SK-N-SH (cell line): ENCODE results near the gene FRAS1. TPM values are rescaled to one million over a fixed set of nuclear protein-coding genes. Genes with fewer than 3 reads are reported as not detected.

Experiments
- CTCF ChIA-PET: fragments of 300-600, 350-600 bp; formaldehyde crosslinking; extraction: SDS; loops from one replicate; lab custom pipeline; 2021; lab: Yijun Ruan, JAX
- POLR2A ChIA-PET: fragments of 350-600 bp; sonication (Branson Sonifier 250); formaldehyde crosslinking; extraction: SDS; loops from one replicate; lab custom pipeline; 2020; ENCODE audit warnings: antibody characterized with exemption, inconsistent platforms; lab: Yijun Ruan, JAX
- DNase-seq: peaks from one replicate; pipeline ENCODE4 v3.0.0; 2012
- H2AFZ ChIP-seq: fragments of 200-600 bp; sonication (generic); 2 replicates; pipeline ENCODE4 v1.8.1; 2016; ENCODE audit warnings: antibody characterized with exemption, mild to moderate bottlenecking, low read depth
- H3F3A ChIP-seq: fragments of 200-600 bp; sonication (generic); replicated peaks from 2 replicates; pipeline ENCODE3; 2016; ENCODE audit warnings: antibody characterized with exemption, mild to moderate bottlenecking; ENCODE audit not compliant: insufficient read depth
- H3K27ac ChIP-seq, 2 experiments: fragments of 200-500 bp in 1 of 2; fragments of 200-600 bp in 1 of 2; sonication (Bioruptor generic) in 1 of 2; sonication (generic), shearing (Covaris generic) in 1 of 2; 2 replicates each; pipeline versions ENCODE4 v1.5.1 to v1.6.1; 2014 to 2016; ENCODE audit warnings: low read depth in 2 of 2, inconsistent platforms in 1 of 2, low read length in 1 of 2, mild to moderate bottlenecking in 1 of 2, mixed read lengths in 1 of 2
- H3K27me3 ChIP-seq: fragments of 200-600 bp; sonication (generic), shearing (Covaris generic); 2 replicates; pipeline ENCODE4 v1.6.1; 2016; ENCODE audit warnings: mixed run types; ENCODE audit not compliant: insufficient read depth
- H3K36me3 ChIP-seq, 2 experiments: fragments of 200-500 bp in 1 of 2; fragments of 200-600 bp in 1 of 2; sonication (Bioruptor generic) in 1 of 2; sonication (generic) in 1 of 2; replicated peaks in 1 of 2; 2 replicates each; pipeline versions ENCODE3 to v1.5.1; 2014 to 2016; ENCODE audit warnings: low read length in 1 of 2, mild to moderate bottlenecking in 1 of 2; ENCODE audit not compliant: insufficient read depth in 2 of 2, control insufficient read depth in 1 of 2
- H3K4me1 ChIP-seq, 2 experiments: fragments of 200-500 bp in 1 of 2; fragments of 200-600 bp in 1 of 2; sonication (Bioruptor generic) in 1 of 2; sonication (generic), shearing (Covaris generic) in 1 of 2; 2 replicates each; pipeline versions ENCODE4 v1.5.1 to v1.6.1; 2014 to 2016; ENCODE audit warnings: low read depth in 1 of 2, low read length in 1 of 2, mixed run types in 1 of 2; ENCODE audit not compliant: insufficient read depth in 2 of 2, control insufficient read depth in 1 of 2
- H3K4me2 ChIP-seq: fragments of 200-600 bp; sonication (generic), shearing (Covaris generic); 2 replicates; pipeline ENCODE4 v1.6.1; 2017; ENCODE audit warnings: mixed run types
- H3K4me3 ChIP-seq, 2 experiments: fragments of 200-500 bp in 1 of 2; fragments of 200-600 bp in 1 of 2; sonication (Bioruptor generic) in 1 of 2; sonication (generic), shearing (Covaris generic) in 1 of 2; 2 replicates each; pipeline versions ENCODE4 v1.5.1 to v1.8.1; 2014 to 2016; ENCODE audit warnings: low read depth in 2 of 2, inconsistent platforms in 1 of 2, low read length in 1 of 2, mild to moderate bottlenecking in 1 of 2, mixed read lengths in 1 of 2, moderate library complexity in 1 of 2
- H3K79me2 ChIP-seq: fragments of 200-600 bp; sonication (generic); 2 replicates; pipeline ENCODE4 v1.8.1; 2017; ENCODE audit warnings: mild to moderate bottlenecking; ENCODE audit not compliant: insufficient read depth
- H3K9ac ChIP-seq: fragments of 200-600 bp; sonication (generic); 2 replicates; pipeline ENCODE4 v1.6.1; 2017; ENCODE audit warnings: mixed run types
- H3K9me2 ChIP-seq: fragments of 200-600 bp; sonication (generic); 2 replicates; pipeline ENCODE4 v1.6.1; 2017; ENCODE audit warnings: mixed run types
- H3K9me3 ChIP-seq: fragments of 200-600 bp; sonication (generic); 2 replicates; pipeline ENCODE4 v1.6.1; 2017; ENCODE audit warnings: mixed run types, mild to moderate bottlenecking, moderate library complexity
- H4K20me1 ChIP-seq: fragments of 200-600 bp; sonication (generic); 2 replicates; pipeline ENCODE4 v1.6.1; 2017; ENCODE audit warnings: mild to moderate bottlenecking, mixed run types; ENCODE audit not compliant: insufficient read depth
- CHD2 ChIP-seq: fragments of 150-350 bp; IDR thresholded peaks from 2 replicates; pipeline ENCODE4 v1.6.1; 2018; ENCODE audit warnings: low read length; ENCODE audit not compliant: partially characterized antibody
- EP300 ChIP-seq, 2 experiments: IDR thresholded peaks; 2 replicates each; pipeline versions ENCODE4 v1.4.0 to v1.6.1; 2012; ENCODE audit warnings: borderline replicate concordance in 1 of 2, low read depth in 1 of 2, low read length in 1 of 2
- EZH2phosphoT487 ChIP-seq: fragments of 200-600 bp; sonication (generic); IDR thresholded peaks from 2 replicates; pipeline ENCODE4 v1.6.1; 2017; ENCODE audit warnings: low read depth, mixed run types, mild to moderate bottlenecking, antibody characterized with exemption, moderate library complexity, borderline replicate concordance
- GABPA ChIP-seq: IDR thresholded peaks from 2 replicates; pipeline ENCODE4 v1.4.0; 2012; ENCODE audit warnings: low read depth, mild to moderate bottlenecking
- JUND ChIP-seq: IDR thresholded peaks from 2 replicates; pipeline ENCODE4 v1.4.0; 2012
- MEF2A ChIP-seq: IDR thresholded peaks from 2 replicates; pipeline ENCODE4 v1.4.0; 2012; ENCODE audit warnings: low read depth, borderline replicate concordance
- MXI1 ChIP-seq: IDR thresholded peaks from 2 replicates; pipeline ENCODE4 v1.6.1; 2012; ENCODE audit warnings: mild to moderate bottlenecking, low read depth, low read length, improper control_type of control experiment
- RAD21 ChIP-seq: IDR thresholded peaks from 2 replicates; pipeline ENCODE4 v1.6.1; 2012; ENCODE audit warnings: mild to moderate bottlenecking, low read length
- RFX5 ChIP-seq: IDR thresholded peaks from 2 replicates; pipeline ENCODE4 v1.6.1; 2012; ENCODE audit warnings: mild to moderate bottlenecking, improper control_type of control experiment, low read length
- SIN3A ChIP-seq: IDR thresholded peaks from 2 replicates; pipeline ENCODE4 v1.6.1; 2012; ENCODE audit warnings: low read depth, mild to moderate bottlenecking, low read length, moderate library complexity, borderline replicate concordance
- TAF1 ChIP-seq: IDR thresholded peaks from 2 replicates; pipeline ENCODE4 v1.6.1; 2012; ENCODE audit warnings: low read depth, mild to moderate bottlenecking, low read length, moderate library complexity, borderline replicate concordance
- USF1 ChIP-seq: IDR thresholded peaks from 2 replicates; pipeline ENCODE4 v1.4.0; 2012; ENCODE audit warnings: low read depth, borderline replicate concordance
- USF2 ChIP-seq: fragments of 150-350 bp; IDR thresholded peaks from 2 replicates; pipeline ENCODE4 v1.6.1; 2017; ENCODE audit warnings: antibody characterized with exemption, low read length, low read depth, borderline replicate concordance
- ZBTB33 ChIP-seq: IDR thresholded peaks from 2 replicates; pipeline ENCODE4 v1.4.0; 2012; ENCODE audit warnings: low read depth, borderline replicate concordance
- WGBS: methylation state at CpG from one replicate; pipeline ENCODE4 v1.1.6; 2017; ENCODE audit warnings: low lambda C conversion rate; 5-methylcytosine and 5-hydroxymethylcytosine counted together
- polyA plus RNA-seq, 3 experiments: library from polyadenylated mRNA; depleted of rRNA; stranded (reverse); fragments of >200 nt; gene quantifications; 2 replicates each; pipeline ENCODE4 v1.2.3, GENCODE V29; 2012
- TF ChIP-seq, protein P1 (sequence below): IDR thresholded peaks from 2 replicates; pipeline ENCODE4 v1.4.0; 2012; ENCODE audit warnings: low read depth
- TF ChIP-seq, protein P2 (sequence below): IDR thresholded peaks from 2 replicates; pipeline ENCODE4 v1.6.1; 2012; ENCODE audit warnings: mild to moderate bottlenecking, low read depth, low read length, moderate library complexity

The FRAS1 gene
- polyA plus RNA-seq, 1 of the 3 experiments (the other 2 are of a cell fraction) = 8.3 TPM

- TF ChIP-seq MEF2A = no peak
- TF ChIP-seq GABPA = no peak
- no peak for TF ChIP-seq TAF1
Measured at GRCh38 chr4:78459327-78459726, 402.2 kb downstream of the FRAS1 start (continued).

GRCh38 chr4:78460368-78460767 lies 403.2 kb downstream of the FRAS1 start:
- WGBS = 94% methylated on average over 3 of the region's 3 CpGs

More at GRCh38 chr4:78460368-78460767, 403.2 kb downstream of the FRAS1 start:
- H3K4me2 ChIP-seq = no peak overlapping the region
- no peaks in the 10 kb centered on the region for H3F3A ChIP-seq
- DNase-seq = no peak
- POLR2A ChIA-PET = no interaction called here
- H4K20me1 ChIP-seq = no peaks in the 10 kb centered on the region
- no peaks in the 10 kb centered on the region for H3K9me3 ChIP-seq
- CTCF ChIA-PET = no interaction called here
- H2AFZ ChIP-seq = no peak overlapping the region
- no peak overlapping the region for H3K9ac ChIP-seq
- H3K4me1 ChIP-seq = no peaks in the 10 kb centered on the region
- TF ChIP-seq USF2 = no peak
- TF ChIP-seq USF1 = no peak
- TF ChIP-seq EP300 (IDR thresholded peaks at IDR 0.05; ENCODE audit: borderline replicate concordance in 1 of 2, low read depth in 1 of 2, low read length in 1 of 2) = no peak
- no peak for TF ChIP-seq GABPA
- TF ChIP-seq, protein P1, sequence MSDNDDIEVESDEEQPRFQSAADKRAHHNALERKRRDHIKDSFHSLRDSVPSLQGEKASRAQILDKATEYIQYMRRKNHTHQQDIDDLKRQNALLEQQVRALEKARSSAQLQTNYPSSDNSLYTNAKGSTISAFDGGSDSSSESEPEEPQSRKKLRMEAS = no peak
- no peak for TF ChIP-seq EZH2phosphoT487
- TF ChIP-seq RFX5 = no peak
- TF ChIP-seq SIN3A = no peak
- TF ChIP-seq, protein P2, sequence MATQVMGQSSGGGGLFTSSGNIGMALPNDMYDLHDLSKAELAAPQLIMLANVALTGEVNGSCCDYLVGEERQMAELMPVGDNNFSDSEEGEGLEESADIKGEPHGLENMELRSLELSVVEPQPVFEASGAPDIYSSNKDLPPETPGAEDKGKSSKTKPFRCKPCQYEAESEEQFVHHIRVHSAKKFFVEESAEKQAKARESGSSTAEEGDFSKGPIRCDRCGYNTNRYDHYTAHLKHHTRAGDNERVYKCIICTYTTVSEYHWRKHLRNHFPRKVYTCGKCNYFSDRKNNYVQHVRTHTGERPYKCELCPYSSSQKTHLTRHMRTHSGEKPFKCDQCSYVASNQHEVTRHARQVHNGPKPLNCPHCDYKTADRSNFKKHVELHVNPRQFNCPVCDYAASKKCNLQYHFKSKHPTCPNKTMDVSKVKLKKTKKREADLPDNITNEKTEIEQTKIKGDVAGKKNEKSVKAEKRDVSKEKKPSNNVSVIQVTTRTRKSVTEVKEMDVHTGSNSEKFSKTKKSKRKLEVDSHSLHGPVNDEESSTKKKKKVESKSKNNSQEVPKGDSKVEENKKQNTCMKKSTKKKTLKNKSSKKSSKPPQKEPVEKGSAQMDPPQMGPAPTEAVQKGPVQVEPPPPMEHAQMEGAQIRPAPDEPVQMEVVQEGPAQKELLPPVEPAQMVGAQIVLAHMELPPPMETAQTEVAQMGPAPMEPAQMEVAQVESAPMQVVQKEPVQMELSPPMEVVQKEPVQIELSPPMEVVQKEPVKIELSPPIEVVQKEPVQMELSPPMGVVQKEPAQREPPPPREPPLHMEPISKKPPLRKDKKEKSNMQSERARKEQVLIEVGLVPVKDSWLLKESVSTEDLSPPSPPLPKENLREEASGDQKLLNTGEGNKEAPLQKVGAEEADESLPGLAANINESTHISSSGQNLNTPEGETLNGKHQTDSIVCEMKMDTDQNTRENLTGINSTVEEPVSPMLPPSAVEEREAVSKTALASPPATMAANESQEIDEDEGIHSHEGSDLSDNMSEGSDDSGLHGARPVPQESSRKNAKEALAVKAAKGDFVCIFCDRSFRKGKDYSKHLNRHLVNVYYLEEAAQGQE = no peak
- no peak for TF ChIP-seq RAD21
- TF ChIP-seq ZBTB33 = no peak
- no peak for TF ChIP-seq JUND
- TF ChIP-seq CHD2 = no peak
- no peak for TF ChIP-seq MXI1
- H3K27ac ChIP-seq = no peak overlapping the region
- H3K4me3 ChIP-seq = no peak overlapping the region
- no peaks in the 10 kb centered on the region for H3K79me2 ChIP-seq
- no peaks in the 10 kb centered on the region for H3K27me3 ChIP-seq
- peaks cover 23 to 52% of the 10 kb centered on the region in 2 experiments for H3K36me3 ChIP-seq
- no peaks in the 10 kb centered on the region for H3K9me2 ChIP-seq
